SKM-1 (cell line): Measurements from ENCODE around the gene GPC6.
A peak's percentile ranks its signal among the peaks of the same experiment; 100 is the strongest.
"Not testable (repeated sequence)": the region's sequence is repeated elsewhere in the genome, so short reads cannot be mapped to it uniquely, and the experiment has no call there.

Source experiments
- DNase-seq: peaks from one replicate; lab custom pipeline; 2025; ENCODE audit not compliant: unreplicated experiment; lab: John Stamatoyannopoulos, UW

Gene GPC6

DNA sequence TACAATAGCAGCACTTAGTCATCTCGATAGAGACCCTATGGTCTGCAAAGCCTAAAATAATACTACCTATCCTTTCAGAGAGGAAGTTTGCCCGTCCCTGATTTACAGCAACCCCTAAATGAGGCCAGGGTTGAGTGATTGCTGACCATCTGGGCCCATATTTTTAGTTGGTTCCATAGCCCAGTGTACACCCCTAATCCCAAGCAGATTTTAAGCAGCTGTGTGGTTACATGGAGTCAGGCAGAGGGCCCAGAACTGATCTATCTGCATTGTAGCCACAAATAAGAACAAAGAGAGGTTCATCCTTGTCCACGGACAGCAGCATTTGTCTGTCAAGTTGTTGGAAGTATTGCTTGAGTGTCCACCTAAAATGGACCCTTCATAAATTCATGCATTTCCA is 1104.7 kb downstream of the GPC6 start:
- DNase-seq = no peak

DNA sequence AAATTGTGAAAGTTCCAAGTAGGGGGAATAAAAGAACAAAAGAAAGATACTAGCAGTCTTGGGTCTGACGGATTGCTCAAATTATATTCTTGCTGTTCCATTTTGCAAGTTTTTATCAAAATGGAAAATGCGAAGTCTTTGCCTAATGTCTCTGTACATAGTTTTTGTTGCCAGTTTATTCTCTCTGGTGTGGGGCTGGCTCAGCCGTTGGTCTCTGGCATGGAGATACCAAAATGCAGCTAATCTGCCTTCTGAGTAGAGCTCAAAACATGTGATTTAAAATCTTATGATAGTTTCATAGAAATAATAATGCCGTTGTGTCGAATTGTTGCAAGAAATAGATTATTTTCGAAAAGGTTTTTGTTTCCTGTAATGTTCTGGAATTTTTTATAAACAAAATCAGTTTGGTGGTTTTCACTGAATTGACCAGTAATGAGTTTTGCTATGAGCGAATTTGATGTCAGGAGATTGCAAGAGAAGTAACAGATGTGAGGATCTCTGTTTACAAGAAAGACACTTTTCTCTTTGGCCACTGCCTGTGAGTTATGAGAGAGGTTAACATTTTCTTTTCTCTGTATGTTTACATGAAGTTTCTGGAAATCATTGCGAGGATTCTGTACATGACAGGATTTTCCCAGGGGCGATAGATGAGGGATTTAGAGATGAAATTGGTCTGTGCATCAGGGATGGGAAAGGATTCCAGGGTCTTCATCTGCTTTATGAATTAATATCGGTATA is 1105.9 kb downstream of the GPC6 start:
- DNase-seq = no peak

DNA sequence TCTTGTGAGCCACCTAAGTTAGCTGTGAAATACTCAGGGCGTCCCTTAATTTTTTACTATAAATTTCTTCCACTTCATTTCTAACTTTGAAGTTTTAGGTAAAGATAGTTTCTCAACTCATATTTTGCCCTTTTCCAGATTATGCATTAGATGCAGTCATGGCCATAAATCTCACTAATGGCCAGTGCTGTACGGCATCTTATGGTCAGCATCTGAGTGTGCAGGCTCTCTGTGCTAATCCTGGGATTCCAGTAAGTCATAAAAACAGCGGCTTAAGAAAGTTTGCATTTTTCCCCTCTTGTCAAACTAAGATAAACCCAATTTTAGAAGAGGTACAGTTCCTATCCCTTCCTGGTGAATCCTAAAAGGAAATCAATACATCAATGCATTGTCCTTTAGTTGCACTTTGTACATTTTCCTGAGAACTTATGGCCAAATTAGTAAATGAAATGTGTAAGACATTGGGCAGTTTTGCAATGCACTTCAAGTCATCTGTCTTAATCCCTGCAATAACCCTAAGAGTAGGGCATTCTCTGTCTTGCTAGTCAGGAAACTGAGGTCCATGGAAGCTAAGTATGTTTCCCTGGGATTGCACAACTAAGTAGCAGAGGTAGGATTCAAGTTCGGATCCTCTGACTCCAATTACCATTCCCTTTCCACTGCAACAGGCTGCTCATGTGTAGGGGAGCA is 1106.7 kb downstream of the GPC6 start:
- DNase-seq = no peak

DNA sequence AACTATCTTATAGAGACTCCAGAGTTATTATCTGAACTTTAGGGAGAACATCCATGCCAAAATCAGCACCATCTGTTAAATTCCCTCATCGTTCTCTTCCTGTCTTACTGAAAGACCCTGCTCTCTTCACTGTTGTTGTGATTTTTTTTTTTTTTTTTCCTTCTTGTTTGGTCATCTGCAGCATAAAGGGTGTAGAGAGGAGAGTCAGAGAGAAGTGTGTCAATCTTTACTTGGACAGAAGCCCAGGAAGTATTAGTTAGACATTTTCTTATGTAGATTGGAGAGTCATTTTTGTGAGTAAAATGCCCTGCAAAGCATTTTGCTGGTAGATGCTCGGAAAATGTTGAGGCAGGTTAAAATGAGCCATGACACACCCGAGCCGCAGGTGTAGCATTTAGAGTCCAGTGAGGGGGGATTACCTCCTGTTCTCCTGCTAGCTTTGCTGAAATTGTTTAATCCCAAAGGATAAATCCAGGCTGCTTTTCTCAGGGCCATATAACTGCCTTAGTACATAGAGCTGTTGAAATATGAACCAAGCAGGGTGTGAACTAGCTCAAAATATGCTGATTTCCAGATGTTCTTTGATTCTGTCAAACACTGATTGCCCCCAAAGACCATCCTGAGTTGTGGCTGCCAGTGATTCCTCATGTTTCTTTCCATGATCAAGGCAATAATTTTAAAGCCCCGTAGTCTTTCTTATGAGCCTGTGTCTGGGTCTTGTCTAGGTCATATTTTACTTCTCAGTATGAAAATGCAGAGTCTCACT is 1109.3 kb downstream of the GPC6 start:
- no peak for DNase-seq

DNA sequence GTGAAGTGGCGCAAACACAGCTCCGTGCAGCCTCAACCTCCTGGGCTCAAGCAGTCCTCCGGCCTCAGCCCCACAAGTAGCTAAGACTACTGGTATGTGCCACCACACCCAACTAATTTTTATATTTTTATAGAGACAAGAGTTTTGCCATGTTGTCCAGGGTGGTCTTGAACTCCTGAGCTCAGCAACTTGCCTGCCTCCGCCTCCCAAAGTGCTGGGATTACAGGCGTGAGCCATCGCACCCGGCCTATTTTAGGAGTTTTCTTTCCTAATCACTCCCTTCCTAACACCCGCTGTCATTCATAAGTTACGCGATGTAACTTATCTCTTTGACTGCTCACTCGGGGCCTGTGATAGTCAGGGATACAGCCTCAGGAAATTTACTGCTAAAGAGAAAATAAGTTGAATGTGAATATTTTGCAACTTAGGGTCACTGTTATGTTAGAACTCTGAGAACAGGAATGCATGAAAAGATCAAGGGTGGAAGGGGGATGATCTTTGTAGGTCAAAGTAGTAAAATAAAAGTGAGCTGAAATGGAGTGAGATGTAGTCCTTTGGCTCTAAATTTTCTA is 1112.6 kb downstream of the GPC6 start:
- no peak for DNase-seq

DNA sequence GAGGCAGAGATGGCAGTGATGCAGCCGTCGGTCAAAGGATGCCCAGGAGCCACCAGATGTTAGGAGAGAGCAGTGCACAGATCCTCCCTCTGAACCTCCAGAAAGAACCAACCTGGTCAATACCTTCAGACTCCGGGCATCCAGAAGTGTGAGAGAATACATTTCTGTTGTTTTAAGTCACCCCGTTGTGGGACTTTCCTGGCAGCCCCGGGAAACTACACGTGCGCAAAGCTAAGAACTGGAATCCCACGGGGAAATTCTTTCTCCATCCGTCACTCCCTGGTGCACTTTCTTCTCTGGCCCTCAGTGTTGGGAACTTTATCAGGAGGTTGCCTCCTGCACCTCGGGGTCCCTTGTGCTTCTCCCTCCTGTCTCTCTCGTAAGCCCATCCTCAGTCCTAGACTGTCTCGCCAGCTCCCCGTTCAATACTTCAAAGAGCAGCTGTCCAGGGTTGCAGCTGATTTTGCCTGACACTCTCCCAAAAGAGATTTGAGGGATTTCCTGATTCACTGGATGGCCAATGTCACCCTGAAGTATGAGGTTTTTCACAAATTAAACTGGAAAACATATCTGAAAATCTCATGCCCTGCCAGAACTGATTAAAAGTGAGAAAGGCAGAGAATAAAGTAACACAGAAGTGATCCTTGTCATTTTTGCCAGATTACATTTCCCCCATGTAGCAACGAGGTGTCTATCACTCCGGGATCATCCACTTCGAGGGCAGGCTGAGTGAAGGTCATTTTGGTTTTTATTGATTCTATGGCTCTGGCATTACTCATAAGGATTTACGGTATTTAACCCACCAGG is 1116.0 kb downstream of the GPC6 start:
- DNase-seq = no peak

DNA sequence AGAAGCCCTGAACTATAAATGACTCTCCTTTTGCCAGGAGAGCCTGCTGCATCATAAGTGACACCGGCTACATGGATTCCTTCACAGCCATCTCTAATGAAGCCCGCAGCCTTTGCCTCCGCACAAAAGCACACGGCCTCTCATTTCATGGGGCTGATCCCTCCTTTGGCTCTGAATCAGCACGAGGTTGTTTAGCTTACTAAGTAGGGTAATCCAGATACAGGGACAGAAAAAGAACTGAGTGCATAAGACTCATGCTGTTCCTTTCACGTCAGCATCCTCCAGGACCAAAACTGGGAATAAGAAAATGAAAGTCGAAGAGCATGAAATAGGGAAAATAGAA is 1116.6 kb downstream of the GPC6 start:
- no peak for DNase-seq

DNA sequence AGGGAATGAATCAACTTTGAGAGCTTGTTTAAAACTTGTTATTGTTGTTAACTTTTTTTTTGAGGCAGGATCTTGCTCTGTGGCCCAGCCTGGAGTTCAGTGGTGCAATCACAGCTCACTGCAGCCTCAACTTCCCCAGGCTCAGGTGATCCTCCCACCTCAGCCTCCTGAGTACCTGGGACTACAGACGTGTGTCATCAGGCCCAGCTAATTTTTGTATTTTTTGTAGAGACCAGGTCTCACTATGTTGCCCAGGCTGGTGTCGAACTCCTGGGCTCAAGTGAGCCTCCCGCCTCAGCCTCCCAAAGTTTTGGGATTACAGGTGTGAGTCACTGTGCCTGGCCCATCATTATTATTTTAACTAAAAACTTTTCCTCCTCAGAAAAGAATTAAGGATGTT is 1117.1 kb downstream of the GPC6 start:
- DNase-seq = not testable (repeated sequence)

DNA sequence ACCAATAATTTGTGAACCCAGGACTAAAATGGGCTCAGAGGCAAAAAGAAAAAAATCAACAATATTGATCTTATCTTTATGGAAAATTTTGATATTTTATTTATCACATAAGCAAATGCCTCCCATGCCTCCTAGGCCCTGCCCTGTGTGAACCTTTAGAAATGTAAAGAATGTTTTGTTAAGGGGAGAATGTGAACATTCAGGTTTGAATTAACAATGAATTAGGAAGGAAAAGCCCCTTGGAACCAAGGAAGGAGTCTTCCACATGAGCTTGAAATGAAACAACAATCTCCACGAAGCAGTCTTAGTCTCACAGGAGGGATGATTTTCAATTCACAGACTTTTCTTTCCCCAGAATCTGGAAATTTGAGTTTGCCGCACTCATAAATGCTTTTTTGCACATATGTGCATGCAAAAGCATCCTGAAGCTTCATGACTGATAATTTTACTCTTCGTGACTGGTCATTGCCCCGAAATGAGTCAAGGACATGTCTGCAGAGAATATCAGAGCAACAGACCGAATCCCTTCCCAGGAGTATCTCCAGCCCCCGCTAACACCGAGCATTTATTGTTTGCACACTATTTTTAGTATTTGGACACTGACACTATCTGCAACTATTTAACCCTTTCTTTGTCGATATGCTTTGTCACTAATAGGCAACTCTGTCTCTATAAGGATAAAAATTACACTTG is 1117.7 kb downstream of the GPC6 start:
- no peak for DNase-seq

DNA sequence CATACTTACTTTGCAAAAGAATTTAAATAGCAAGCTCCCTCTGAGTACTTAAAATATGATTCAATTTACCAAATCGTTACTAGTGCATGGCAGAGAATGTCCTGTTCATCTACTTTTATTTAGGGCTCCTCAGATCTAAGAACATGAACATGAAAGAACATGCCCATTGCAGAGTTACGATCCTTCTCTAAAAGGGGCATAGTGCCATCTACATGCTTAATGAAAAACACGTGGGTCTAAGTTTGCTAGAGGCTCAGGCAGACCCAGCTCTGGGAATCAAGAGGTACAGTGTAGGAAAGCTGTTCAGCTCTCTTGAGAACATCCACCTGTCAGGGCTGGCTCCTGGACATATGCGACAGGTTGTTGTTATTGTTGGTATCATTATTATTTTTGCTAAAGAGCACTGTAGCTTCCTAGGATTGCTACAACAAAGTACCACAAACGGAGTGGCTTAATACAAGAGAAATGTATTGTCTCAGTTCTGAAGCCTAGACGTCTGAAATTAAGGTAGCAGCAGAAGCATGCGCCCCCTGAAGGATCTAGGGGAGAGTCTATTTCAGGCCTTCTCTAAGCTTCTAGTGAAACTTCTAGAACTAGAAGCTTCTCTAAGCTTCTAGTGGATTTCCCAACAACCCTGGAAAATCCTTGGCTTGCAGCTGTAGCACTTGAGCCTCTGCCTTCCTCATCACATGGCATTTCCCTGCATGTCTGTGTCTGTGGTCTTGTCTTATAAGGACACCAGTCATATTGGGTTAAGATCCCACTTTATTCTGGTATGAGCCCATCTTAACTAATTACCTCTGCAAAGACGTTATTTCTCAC is 1119.0 kb downstream of the GPC6 start:
- no peak for DNase-seq

DNA sequence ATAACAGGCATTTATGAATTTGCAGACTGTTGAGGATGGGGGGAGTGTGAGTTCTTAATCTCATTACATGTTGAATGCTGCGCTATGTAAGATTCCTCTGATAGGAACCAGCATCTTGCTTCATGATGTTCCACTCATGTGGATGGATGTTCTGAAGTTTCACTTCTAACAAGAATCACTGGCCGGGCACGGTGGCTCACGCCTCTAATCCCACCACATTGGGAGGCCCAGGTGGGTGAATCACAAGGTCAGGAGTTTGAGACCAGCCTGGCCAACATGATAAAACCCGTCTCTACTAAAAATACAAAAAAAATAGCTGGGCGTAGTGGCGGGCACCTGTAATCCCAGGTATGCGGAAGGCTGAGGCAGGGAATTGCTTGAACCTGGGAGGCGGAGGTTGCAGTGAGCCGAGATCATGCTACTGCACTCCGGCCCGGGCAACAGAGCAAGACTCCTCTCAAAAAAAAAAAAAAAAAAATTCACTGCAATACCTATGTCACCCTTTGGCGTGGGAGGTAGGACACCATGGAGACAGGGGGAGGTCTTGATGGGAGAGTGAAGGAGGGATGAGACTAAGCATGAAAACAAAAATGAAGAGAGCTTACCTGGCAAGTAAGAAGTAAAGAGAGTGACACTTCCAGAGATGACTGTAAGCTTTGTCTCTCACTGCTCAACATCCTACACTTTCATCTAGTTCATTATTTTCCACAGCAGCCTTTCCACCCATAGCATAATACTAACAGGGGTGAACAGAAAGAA is 1119.8 kb downstream of the GPC6 start:
- no peak for DNase-seq

DNA sequence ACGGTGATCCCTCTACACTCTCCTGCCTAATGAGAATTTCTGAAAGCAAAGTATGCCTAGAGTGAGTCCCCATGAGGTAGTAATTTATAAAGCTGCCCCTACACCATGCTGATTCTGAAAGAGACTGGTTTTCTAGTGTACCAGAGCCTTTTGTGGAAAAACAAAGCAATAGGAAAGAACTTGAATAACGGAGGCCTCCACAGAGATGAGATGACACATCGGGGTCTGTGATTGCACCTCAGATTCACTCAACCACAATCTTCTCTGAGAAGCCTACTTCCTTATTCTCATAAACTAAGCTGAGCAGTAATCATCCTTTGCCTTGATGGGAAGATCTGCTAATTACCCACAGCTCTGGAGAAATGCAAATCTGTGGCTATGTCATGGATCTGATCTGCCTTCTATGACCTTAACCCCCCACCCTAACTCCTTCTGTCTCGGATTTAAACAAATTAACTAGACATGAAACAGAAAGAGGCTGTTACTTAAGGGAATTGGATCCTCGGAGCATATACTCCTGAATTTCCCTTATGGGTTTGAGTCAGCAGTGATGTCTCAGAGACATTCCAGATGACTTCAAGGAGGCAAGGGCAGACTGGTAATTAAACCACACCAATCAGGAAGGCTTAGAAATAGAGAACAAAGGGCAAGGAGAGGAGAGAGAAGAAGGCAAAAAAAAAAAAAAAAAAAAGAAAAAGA is 1124.8 kb downstream of the GPC6 start:
- DNase-seq = no peak

DNA sequence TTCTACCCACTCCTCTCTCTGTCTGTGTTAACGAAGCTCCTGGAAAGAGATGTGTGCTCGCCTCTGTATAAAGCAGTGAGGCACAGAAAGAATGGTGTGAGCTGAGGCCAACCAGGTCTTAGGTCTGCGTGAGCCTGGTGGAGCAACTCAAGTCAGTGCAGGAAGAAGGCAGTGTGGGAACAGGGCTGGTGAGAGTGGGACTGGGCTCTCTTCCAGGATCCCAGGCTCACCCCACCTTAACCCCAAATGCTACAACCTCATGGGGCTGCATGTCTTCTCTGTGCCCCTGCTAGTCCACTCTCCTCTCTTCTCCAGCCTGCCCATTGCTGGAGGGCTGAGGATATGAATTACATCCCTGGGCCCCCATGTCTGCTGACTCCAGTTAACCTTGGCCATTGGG is 1125.5 kb downstream of the GPC6 start:
- DNase-seq = no peak

DNA sequence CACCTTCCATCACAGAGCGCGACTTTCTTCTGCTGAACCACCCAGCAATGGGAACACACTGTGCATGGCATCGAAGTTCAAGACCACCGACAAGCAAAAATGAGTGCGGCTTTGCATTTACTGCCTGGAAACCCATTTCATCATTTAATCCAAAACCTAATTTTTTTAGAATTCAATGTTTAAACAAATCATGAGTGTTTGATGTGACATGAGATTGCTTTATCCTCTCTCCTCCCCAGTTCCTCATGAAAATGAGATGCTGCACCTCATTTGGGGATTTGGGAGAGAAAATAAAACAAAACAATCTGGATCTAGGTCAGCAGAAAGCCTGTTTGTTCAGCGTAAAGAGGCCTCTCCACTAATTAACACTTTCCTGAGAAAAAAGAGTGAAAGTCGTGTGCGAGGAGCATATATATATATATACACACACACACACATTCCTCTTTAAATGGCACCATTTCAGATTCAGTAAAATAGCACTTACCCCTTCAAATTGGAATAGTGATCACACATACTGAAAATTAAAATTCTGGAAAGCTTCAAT is 1126.6 kb downstream of the GPC6 start:
- no peak for DNase-seq

DNA sequence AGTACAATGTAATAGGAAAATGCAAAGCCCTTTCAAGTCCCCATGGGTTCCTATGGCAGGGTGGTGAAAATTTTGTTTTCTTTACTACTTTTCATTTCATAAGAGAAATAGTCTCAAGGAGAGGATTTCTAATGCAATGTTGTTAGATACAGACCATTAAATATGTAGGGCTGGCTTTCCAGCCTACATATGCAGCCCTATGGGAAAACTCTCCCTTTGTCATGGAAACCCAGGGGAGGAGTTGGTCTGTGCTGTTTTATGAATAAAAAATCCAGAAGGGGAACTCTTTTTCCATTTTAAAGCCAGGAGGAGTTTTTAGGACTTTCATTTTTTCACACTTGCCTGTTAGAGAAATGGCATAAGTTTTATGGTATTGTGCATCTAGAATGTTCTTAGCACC is 1133.3 kb downstream of the GPC6 start:
- no peak for DNase-seq

DNA sequence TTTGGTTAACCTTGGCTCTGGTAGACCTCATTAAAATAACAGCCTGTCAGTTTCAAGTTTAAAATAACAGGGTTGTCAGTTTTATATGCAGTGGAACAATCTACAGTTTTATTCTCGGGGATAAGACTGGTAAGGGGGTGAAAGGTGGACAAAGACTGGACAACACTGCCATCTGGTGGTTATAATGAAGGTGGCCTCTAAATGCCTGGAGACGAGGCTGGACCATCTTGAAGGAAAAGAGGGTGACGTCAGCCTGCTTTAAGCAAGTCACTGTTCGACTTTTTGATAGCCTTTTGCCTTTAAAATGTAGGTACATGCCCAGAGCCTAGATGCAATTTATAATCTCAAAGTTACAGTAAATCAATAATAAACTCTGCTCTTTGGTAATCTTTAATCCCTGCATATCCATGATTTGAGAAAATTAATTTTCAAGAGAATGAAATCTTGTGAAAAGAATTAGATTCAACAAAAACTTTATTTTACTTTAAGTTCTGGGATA is 1135.9 kb downstream of the GPC6 start:
- peak; percentile 53 for DNase-seq

DNA sequence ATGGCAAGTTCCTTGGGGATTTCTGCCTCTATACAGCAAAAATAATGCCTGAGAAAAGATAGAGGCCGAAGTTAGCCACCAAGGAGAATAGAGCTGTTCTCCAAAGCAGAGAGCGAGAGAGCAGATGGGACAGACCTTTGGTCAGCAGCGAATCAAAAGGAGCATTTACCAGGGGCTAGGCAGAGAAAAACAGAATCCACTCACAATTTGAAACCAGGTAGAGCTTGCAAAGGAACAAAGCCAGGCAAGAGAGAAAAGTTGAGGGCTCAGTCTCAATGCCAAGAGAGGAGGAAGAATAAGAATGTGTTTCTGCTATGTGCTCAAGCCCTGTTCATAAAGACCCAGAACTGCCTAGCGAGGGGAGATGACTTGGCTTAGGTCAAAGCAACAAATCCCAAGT is 1140.1 kb downstream of the GPC6 start:
- no peak for DNase-seq

DNA sequence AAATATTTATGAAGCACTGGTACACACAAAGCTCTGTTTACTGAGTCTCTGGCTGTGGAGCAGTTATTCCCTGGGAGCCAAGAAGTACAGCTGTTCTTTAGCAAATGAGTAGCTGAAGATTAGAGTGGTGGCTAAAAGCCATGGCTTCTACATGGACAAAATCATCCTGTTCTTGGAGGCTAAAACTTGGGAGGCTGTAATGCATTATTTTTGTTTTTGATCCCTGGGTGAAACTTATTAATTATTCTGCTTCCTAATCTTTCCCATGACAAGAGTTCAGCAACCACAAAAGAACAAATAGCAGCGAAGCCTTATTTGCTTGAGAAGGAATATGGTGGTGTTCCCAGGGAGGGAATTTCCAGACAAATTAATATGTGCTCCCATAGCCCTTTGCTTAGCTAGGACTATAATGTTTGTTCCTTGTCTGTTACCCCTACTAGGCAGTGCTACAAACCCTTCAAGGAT is 1143.4 kb downstream of the GPC6 start:
- no peak for DNase-seq
